GM21529 (cell line): ENCODE measurements around the gene TTLL7.
"Not testable (repeated sequence)": the region's sequence is repeated elsewhere in the genome, so short reads cannot be mapped to it uniquely, and the experiment has no call there.

Experiments
- ATAC-seq: cut with Tn5 transposase; IDR thresholded peaks from one replicate; pipeline ENCODE4 v1.9.1; 2021; ENCODE audit not compliant: unreplicated experiment

The TTLL7 gene

DNA sequence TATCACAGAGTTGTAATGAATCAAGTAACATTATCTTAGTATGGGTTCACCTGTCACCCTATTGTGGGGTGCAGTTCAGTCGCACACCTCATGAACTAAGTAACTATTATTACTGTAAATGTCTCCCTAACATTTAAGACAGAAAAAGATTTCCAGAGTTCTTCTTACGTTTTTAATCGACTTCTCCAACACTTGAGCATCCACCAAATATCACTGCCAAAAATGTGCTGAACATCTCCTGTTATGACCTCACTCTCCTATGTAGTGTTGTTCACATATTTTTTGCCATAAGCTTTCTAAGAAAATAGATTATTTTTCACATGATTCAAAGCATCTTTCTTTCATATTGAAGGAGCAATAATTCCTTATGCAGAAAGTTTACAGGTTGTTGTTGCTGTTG lies 1.3 kb downstream of the TTLL7 start:
- no peak for ATAC-seq

- no peak for ATAC-seq
These were observed 2.3 kb downstream of the TTLL7 start for GRCh38 chr1:83996621-83997020.

DNA sequence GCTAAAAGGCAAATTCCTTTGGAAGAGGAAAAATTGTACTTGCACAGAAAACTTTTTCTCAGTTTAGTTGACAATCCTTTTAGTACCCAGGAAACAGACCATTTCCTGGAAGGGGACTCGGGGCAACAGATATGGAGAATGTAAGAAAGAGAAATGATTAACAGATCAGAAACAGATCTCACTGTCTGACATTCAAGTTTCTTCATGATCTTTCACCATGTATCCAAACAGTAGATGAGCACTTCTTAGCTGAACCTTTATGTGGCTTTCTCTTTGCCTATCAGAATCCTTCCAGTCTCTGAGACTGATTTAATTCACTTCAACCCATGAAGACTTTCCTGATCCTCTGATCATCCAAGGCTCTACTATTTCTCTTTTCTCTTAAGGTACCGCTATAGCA lies 2.7 kb downstream of the TTLL7 start:
- no peak for ATAC-seq

GRCh38 chr1:83995649-83996048 lies 3.3 kb downstream of the TTLL7 start:
- no peak for ATAC-seq

DNA sequence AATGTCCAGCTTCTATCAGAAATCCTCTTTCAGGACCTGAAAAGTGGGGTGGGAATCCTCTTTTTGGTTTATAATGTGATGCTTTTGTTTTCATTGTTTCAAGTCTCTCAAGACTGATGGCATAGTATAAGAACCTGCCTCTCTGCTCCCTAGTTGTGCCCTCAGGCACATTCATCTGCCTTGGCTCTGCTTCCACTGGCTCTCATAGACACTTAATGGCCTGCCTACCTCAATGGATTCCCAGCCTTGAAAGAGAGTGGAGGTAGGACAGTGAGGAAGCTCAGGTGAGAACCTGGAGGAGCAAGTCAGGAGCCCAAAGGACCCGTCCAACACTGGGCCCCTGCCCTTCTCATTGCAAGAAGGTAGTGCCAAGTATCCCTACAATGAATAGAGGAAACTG lies 4.8 kb downstream of the TTLL7 start:
- no peak for ATAC-seq

GRCh38 chr1:83990734-83991133 lies 8.2 kb downstream of the TTLL7 start:
- ATAC-seq: no peak

DNA sequence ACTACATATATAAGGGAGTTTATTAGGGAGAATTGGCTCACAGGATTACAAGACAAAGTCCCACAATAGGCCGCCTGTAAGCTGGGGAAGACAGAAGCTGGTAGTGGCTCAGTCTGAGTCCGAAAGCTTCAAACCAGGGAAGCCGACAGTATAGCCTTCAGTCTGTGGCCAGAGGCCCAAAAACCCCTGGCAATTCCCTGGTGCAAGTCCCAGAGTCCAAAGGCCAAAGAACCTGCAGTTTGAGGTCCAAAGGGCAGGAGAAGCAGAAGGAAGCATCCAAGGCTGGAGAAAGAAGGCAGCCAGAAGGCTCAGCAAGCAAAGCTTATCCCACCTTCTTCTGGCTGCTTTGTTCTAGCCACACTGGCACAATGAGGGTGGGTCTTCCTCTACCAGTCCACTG lies 13.9 kb downstream of the TTLL7 start:
- ATAC-seq: no peak

DNA sequence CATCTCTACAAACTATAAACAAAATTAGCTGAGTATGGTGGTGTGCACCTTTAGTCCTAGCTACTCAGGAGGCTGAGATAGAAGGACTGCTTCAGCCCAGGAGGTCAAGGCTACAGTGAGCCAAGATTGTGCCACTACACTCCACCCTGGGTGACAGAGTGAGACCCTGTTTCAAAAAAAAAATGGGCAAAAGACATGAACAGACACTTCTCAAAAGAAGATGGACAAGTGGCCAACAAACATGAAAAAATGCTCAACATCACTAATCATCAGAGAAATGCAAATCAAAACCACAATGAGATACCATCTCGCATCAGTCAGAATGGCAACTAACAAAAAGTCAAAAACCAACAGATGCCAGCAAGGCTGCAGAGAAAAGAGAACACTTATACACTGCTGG lies 15.0 kb downstream of the TTLL7 start:
- ATAC-seq: not testable (repeated sequence)

- ATAC-seq: no peak
These were observed 20.9 kb downstream of the TTLL7 start for GRCh38 chr1:83978056-83978455.

- ATAC-seq: no peak
These were observed 22.0 kb downstream of the TTLL7 start for GRCh38 chr1:83976920-83977319.

DNA sequence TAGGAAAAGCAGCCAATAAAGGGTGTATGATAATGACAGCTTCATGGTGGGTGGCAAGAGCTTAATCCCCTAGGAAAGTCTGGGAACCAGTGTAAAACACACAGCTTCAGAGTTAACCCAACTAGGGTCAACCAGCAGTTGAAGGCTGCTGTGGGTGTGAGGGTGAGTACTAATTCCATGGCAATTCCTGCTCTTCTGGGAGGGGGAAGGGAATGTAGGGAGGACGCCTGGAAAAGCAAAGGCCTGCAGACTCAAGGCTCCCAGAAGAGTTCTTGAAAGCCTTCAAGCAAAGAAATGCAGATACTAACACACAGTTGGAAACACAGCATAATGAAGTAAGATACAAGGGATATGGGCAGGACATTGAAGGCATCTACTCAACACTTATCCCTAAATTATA lies 28.1 kb downstream of the TTLL7 start:
- no peak for ATAC-seq

- ATAC-seq: no peak
These were observed 28.8 kb downstream of the TTLL7 start for GRCh38 chr1:83970114-83970513.

DNA sequence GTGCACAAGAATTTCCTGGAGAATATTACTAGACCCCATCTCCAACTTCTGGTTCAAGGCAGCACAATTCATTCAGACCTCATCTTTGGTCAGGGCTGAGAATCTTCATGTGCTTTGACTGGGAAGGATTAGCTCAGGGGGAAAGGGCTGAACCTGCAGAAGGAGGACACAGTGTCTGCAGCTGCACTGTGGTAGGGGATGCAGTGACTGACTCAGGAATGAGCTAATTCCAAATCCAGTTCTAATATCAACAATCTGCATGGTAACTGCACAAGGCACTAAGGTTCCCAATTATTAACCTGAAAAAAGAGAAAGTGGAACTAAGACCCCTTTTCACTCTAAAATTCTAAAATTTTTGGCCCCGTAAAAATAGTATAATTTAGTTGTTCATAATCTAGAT lies 31.6 kb downstream of the TTLL7 start:
- ATAC-seq: no peak

DNA sequence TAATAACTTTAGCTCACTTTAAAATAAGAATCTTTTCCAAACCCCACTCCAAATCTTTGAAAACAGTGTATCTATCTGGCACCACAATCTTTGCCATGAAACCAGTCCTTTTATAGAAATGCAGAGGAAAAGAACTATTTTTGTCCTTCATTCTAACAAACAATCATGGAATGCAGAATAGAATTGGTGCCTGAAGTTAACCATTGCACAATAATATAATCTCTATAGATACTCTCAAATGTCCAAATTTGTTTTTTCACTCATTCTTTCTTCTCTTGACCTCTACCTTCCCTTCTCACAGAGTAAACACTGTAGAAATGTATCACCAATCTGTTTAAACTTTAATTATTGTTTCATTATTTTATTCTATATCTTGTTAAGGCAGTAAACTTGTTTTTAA lies 34.8 kb downstream of the TTLL7 start:
- no peak for ATAC-seq

- ATAC-seq: no peak
These were observed 37.2 kb downstream of the TTLL7 start for GRCh38 chr1:83961571-83962295.

DNA sequence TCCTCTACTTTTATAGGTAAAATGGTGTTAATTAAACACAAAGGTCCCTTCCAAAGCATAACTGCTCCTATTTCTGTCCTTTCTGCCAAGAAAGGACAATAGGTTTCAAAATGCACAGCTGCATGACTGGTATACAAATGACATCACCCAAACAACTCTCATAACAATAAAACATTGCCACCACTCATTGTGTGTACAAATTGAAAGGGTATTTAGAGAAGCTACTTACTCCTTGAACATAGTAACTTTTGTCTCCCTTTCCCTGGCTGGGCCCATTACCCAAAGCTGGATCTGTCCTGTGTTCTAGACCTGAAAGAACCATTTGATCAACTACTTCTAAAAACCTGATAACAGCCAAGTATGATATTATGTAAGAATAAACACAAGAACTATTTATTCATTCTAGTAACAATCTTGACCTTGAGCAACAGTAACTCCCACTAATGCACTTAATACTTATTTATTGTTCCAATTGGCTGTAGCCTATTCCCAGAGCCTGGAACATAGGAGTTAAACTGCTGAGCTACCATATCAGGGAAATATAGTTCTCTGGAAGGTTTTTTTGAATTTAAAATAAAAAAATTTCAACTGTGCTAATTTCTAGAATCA lies 38.2 kb downstream of the TTLL7 start:
- no peak for ATAC-seq

DNA sequence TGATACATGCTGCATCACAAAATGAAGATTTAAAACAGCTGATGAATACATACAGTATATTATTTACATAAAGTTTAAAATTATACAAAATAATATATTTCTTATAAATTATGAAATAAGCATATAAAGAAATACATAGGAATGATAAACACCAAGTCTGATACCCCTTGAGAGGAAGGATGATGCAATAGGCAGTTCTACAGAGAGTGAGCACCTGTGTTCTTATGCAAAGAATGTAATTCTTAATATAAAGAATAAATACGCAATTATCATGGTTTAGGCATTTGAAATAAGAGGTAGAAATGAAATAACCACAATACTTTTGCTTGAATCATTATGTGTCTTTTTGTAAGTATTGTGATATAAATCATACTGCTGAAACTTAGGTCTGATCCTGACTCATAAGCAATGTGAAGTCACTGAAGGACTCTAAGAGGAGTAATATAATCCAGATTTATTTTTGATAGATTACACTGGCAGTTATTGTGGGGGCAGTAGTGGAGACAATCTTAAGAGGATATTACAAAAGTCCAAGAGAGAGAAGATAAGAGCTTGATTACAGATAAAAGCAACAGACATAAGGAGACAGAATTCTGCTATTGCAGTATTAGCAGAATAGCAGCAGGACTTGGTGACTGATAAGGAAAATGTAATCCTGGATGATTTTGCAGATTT lies 39.0 kb downstream of the TTLL7 start:
- no peak for ATAC-seq

GRCh38 chr1:83958704-83959103 lies 40.2 kb downstream of the TTLL7 start:
- no peak for ATAC-seq

DNA sequence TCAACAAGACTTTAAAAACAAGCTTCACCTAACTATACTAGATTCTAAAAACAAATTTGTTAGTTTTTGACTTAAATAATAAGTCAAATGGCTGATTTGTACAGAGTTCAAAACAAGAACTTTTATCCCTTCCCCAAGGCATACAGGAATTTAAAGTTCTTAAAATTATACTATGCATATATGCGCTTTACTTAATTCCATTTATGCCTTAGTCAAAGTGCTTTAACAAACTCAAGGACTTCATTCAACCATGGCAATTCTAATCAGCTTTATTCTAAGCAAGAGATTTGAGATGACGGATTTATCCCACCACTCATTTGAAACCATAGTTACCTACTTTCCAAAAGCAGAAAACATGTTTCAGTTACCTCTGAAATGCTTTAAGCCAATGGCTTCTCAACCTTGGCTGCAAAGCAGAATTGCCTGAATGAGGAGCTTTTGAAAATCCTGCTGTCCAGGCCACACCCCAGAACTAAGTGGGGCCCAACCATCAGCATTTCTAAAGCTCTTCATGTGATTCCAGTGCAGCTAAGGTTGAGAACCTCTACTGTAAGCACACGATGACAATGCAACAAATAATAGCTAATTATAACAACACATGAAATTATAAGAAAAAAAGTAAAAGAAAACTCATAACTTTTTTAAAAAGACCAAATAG lies 44.6 kb downstream of the TTLL7 start:
- ATAC-seq: no peak

DNA sequence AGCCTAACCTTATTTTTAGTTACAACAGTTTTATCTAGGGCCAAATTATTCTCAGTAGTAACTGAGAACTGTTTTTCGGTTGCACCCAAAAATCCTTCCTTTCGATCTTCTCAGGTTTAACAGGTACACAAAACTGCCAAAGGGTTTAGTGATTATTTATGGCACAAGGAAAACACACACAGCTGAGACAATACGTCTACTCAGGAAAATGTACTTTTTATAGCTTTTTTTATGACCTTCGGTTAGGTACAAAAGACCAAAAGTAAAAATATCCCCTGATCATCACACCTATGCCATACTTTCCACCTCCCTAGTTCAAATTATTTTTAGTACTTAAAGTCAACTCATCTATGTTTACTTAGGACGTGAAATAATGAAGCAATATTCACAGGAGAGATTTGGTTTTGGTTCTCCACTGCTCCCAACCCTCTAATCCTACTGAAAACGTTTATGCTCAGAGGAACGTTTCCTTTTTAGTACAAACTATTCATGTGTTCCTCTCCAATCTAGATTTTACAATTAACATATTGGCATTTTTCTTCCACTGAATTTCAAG lies 48.7 kb downstream of the TTLL7 start:
- no peak for ATAC-seq

GRCh38 chr1:83942914-83943313 lies 56.0 kb downstream of the TTLL7 start:
- ATAC-seq: no peak

- no peak for ATAC-seq
These were observed 64.4 kb downstream of the TTLL7 start for GRCh38 chr1:83934550-83934949.
